SK-N-SH (cell line): ENCODE measurements around the gene FKBP8. TPM values are rescaled to one million over a fixed set of nuclear protein-coding genes. Genes with fewer than 3 reads are reported as not detected.

ENCODE experiments used
- CTCF ChIA-PET: fragments of 300-600, 350-600 bp; formaldehyde crosslinking; extraction: SDS; loops from one replicate; lab custom pipeline; 2021; lab: Yijun Ruan, JAX
- POLR2A ChIA-PET: fragments of 350-600 bp; sonication (Branson Sonifier 250); formaldehyde crosslinking; extraction: SDS; loops from one replicate; lab custom pipeline; 2020; ENCODE audit warnings: antibody characterized with exemption, inconsistent platforms; lab: Yijun Ruan, JAX
- DNase-seq: peaks from one replicate; pipeline ENCODE4 v3.0.0; 2012
- H2AFZ ChIP-seq: fragments of 200-600 bp; sonication (generic); 2 replicates; pipeline ENCODE4 v1.8.1; 2016; ENCODE audit warnings: antibody characterized with exemption, mild to moderate bottlenecking, low read depth
- H3F3A ChIP-seq: fragments of 200-600 bp; sonication (generic); replicated peaks from 2 replicates; pipeline ENCODE3; 2016; ENCODE audit warnings: antibody characterized with exemption, mild to moderate bottlenecking; ENCODE audit not compliant: insufficient read depth
- H3K27ac ChIP-seq, 2 experiments: fragments of 200-500 bp in 1 of 2; fragments of 200-600 bp in 1 of 2; sonication (Bioruptor generic) in 1 of 2; sonication (generic), shearing (Covaris generic) in 1 of 2; 2 replicates each; pipeline versions ENCODE4 v1.5.1 to v1.6.1; 2014 to 2016; ENCODE audit warnings: low read depth in 2 of 2, inconsistent platforms in 1 of 2, low read length in 1 of 2, mild to moderate bottlenecking in 1 of 2, mixed read lengths in 1 of 2
- H3K27me3 ChIP-seq: fragments of 200-600 bp; sonication (generic), shearing (Covaris generic); 2 replicates; pipeline ENCODE4 v1.6.1; 2016; ENCODE audit warnings: mixed run types; ENCODE audit not compliant: insufficient read depth
- H3K36me3 ChIP-seq, 2 experiments: fragments of 200-500 bp in 1 of 2; fragments of 200-600 bp in 1 of 2; sonication (Bioruptor generic) in 1 of 2; sonication (generic) in 1 of 2; replicated peaks in 1 of 2; 2 replicates each; pipeline versions ENCODE3 to v1.5.1; 2014 to 2016; ENCODE audit warnings: low read length in 1 of 2, mild to moderate bottlenecking in 1 of 2; ENCODE audit not compliant: insufficient read depth in 2 of 2, control insufficient read depth in 1 of 2
- H3K4me1 ChIP-seq, 2 experiments: fragments of 200-500 bp in 1 of 2; fragments of 200-600 bp in 1 of 2; sonication (Bioruptor generic) in 1 of 2; sonication (generic), shearing (Covaris generic) in 1 of 2; 2 replicates each; pipeline versions ENCODE4 v1.5.1 to v1.6.1; 2014 to 2016; ENCODE audit warnings: low read depth in 1 of 2, low read length in 1 of 2, mixed run types in 1 of 2; ENCODE audit not compliant: insufficient read depth in 2 of 2, control insufficient read depth in 1 of 2
- H3K4me2 ChIP-seq: fragments of 200-600 bp; sonication (generic), shearing (Covaris generic); 2 replicates; pipeline ENCODE4 v1.6.1; 2017; ENCODE audit warnings: mixed run types
- H3K4me3 ChIP-seq, 2 experiments: fragments of 200-500 bp in 1 of 2; fragments of 200-600 bp in 1 of 2; sonication (Bioruptor generic) in 1 of 2; sonication (generic), shearing (Covaris generic) in 1 of 2; 2 replicates each; pipeline versions ENCODE4 v1.5.1 to v1.8.1; 2014 to 2016; ENCODE audit warnings: low read depth in 2 of 2, inconsistent platforms in 1 of 2, low read length in 1 of 2, mild to moderate bottlenecking in 1 of 2, mixed read lengths in 1 of 2, moderate library complexity in 1 of 2
- H3K79me2 ChIP-seq: fragments of 200-600 bp; sonication (generic); 2 replicates; pipeline ENCODE4 v1.8.1; 2017; ENCODE audit warnings: mild to moderate bottlenecking; ENCODE audit not compliant: insufficient read depth
- H3K9ac ChIP-seq: fragments of 200-600 bp; sonication (generic); 2 replicates; pipeline ENCODE4 v1.6.1; 2017; ENCODE audit warnings: mixed run types
- H3K9me2 ChIP-seq: fragments of 200-600 bp; sonication (generic); 2 replicates; pipeline ENCODE4 v1.6.1; 2017; ENCODE audit warnings: mixed run types
- H3K9me3 ChIP-seq: fragments of 200-600 bp; sonication (generic); 2 replicates; pipeline ENCODE4 v1.6.1; 2017; ENCODE audit warnings: mixed run types, mild to moderate bottlenecking, moderate library complexity
- H4K20me1 ChIP-seq: fragments of 200-600 bp; sonication (generic); 2 replicates; pipeline ENCODE4 v1.6.1; 2017; ENCODE audit warnings: mild to moderate bottlenecking, mixed run types; ENCODE audit not compliant: insufficient read depth
- CHD2 ChIP-seq: fragments of 150-350 bp; IDR thresholded peaks from 2 replicates; pipeline ENCODE4 v1.6.1; 2018; ENCODE audit warnings: low read length; ENCODE audit not compliant: partially characterized antibody
- EP300 ChIP-seq, 2 experiments: IDR thresholded peaks; 2 replicates each; pipeline versions ENCODE4 v1.4.0 to v1.6.1; 2012; ENCODE audit warnings: borderline replicate concordance in 1 of 2, low read depth in 1 of 2, low read length in 1 of 2
- EZH2phosphoT487 ChIP-seq: fragments of 200-600 bp; sonication (generic); IDR thresholded peaks from 2 replicates; pipeline ENCODE4 v1.6.1; 2017; ENCODE audit warnings: low read depth, mixed run types, mild to moderate bottlenecking, antibody characterized with exemption, moderate library complexity, borderline replicate concordance
- GABPA ChIP-seq: IDR thresholded peaks from 2 replicates; pipeline ENCODE4 v1.4.0; 2012; ENCODE audit warnings: low read depth, mild to moderate bottlenecking
- GATA2 ChIP-seq: sonication (generic); formaldehyde crosslinking; IDR thresholded peaks from 2 replicates; pipeline ENCODE4 v1.5.0; 2020; ENCODE audit warnings: mild to moderate bottlenecking, missing genetic modification reagents
- IRF3 ChIP-seq: fragments of 150-350 bp; IDR thresholded peaks from 2 replicates; pipeline ENCODE4 v1.6.1; 2016; ENCODE audit warnings: mild to moderate bottlenecking, low read depth, low read length
- MAX ChIP-seq: IDR thresholded peaks from 2 replicates; pipeline ENCODE4 v1.4.0; 2012; ENCODE audit warnings: low read depth
- MXI1 ChIP-seq: IDR thresholded peaks from 2 replicates; pipeline ENCODE4 v1.6.1; 2012; ENCODE audit warnings: mild to moderate bottlenecking, low read depth, low read length, improper control_type of control experiment
- RAD21 ChIP-seq: IDR thresholded peaks from 2 replicates; pipeline ENCODE4 v1.6.1; 2012; ENCODE audit warnings: mild to moderate bottlenecking, low read length
- REST ChIP-seq: IDR thresholded peaks from 2 replicates; pipeline ENCODE4 v1.6.1; 2012; ENCODE audit warnings: mild to moderate bottlenecking, low read depth, low read length, moderate library complexity
- RFX5 ChIP-seq: IDR thresholded peaks from 2 replicates; pipeline ENCODE4 v1.6.1; 2012; ENCODE audit warnings: mild to moderate bottlenecking, improper control_type of control experiment, low read length
- YY1 ChIP-seq: IDR thresholded peaks from 2 replicates; pipeline ENCODE4 v1.4.0; 2012; ENCODE audit warnings: low read depth, mild to moderate bottlenecking
- ZBTB33 ChIP-seq: IDR thresholded peaks from 2 replicates; pipeline ENCODE4 v1.4.0; 2012; ENCODE audit warnings: low read depth, borderline replicate concordance
- WGBS: methylation state at CpG from one replicate; pipeline ENCODE4 v1.1.6; 2017; ENCODE audit warnings: low lambda C conversion rate; 5-methylcytosine and 5-hydroxymethylcytosine counted together
- polyA plus RNA-seq, 3 experiments: library from polyadenylated mRNA; depleted of rRNA; stranded (reverse); fragments of >200 nt; gene quantifications; 2 replicates each; pipeline ENCODE4 v1.2.3, GENCODE V29; 2012
- TF ChIP-seq, protein P1 (sequence below): IDR thresholded peaks from 2 replicates; pipeline ENCODE4; 2012

The FKBP8 gene
- polyA plus RNA-seq, 1 of the 3 experiments (the other 2 are of a cell fraction) = 273 TPM

GRCh38 chr19:18500376-18500775, 43.0 kb downstream of the FKBP8 start:
- H2AFZ ChIP-seq = no peak overlapping the region
- peaks cover 11 to 58% of the 10 kb centered on the region in 2 experiments; a peak in 2 of 4 replicates for H3K4me1 ChIP-seq
- peaks cover 4% of the 10 kb centered on the region for H3F3A ChIP-seq
- DNase-seq = no peak
- WGBS = 100% methylated on average over 1 of the region's 7 CpGs
- H4K20me1 ChIP-seq = peaks cover 100% of the 10 kb centered on the region
- H3K9ac ChIP-seq = no peak overlapping the region
- ChIA-PET POLR2A (no interaction called here), CTCF (interaction anchor here (0.8 to 2.5 kb wide), 6 partner anchors 10 to 365 kb away, joined by 3 to 12 read pairs (median 3); partner anchors contain the start of gene ELL)
- H3K36me3 ChIP-seq = no peaks in the 10 kb centered on the region
- no peaks in the 10 kb centered on the region for H3K9me3 ChIP-seq
- H3K27ac ChIP-seq = no peak overlapping the region
- no peaks in the 10 kb centered on the region for H3K9me2 ChIP-seq
- TF ChIP-seq ZBTB33 (no peak), GABPA (no peak), MXI1 (no peak), RAD21 (no peak), CHD2 (no peak), EZH2phosphoT487 (no peak), YY1 (no peak), IRF3 (no peak), RFX5 (no peak), GATA2 (CRISPR knock-in tag) (no peak), REST (no peak), MAX (no peak), EP300 (IDR thresholded peaks at IDR 0.05; ENCODE audit: borderline replicate concordance in 1 of 2, low read depth in 1 of 2, low read length in 1 of 2) (no peak)
- TF ChIP-seq, protein P1, sequence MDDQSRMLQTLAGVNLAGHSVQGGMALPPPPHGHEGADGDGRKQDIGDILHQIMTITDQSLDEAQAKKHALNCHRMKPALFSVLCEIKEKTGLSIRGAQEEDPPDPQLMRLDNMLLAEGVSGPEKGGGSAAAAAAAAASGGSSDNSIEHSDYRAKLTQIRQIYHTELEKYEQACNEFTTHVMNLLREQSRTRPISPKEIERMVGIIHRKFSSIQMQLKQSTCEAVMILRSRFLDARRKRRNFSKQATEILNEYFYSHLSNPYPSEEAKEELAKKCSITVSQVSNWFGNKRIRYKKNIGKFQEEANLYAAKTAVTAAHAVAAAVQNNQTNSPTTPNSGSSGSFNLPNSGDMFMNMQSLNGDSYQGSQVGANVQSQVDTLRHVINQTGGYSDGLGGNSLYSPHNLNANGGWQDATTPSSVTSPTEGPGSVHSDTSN = no peak
- no peak overlapping the region for H3K4me3 ChIP-seq
- no peaks in the 10 kb centered on the region for H3K27me3 ChIP-seq
- peaks cover 98% of the 10 kb centered on the region for H3K79me2 ChIP-seq
- no peak overlapping the region for H3K4me2 ChIP-seq
